RWPE2 (cell line): ENCODE results near the gene FGF4.

ENCODE experiments used
- ATAC-seq: fragments of 200-7000 bp; cut with Tn5 transposase; 3 replicates; pipeline ENCODE4 v1.9.1; 2021; ENCODE audit warnings: low read depth
- DNase-seq: peaks from one replicate; pipeline ENCODE4 v3.0.0-alpha.2; 2020; ENCODE audit warnings: low spot score
- H3K27ac ChIP-seq: fragments of 450-650 bp; 2 replicates; pipeline ENCODE4 v1.5.1; 2017; ENCODE audit warnings: mild to moderate bottlenecking; ENCODE audit not compliant: poor library complexity, severe bottlenecking
- H3K27me3 ChIP-seq: fragments of 250-450 bp; sonication (Bioruptor Pico); 2 replicates; pipeline ENCODE4 v1.5.1; 2021; ENCODE audit warnings: mild to moderate bottlenecking, moderate library complexity; ENCODE audit not compliant: insufficient read depth, poor library complexity, severe bottlenecking
- H3K36me3 ChIP-seq: fragments of 250-450 bp; sonication (Bioruptor Pico); 2 replicates; pipeline ENCODE4 v1.5.1; 2020; ENCODE audit warnings: low read depth, mild to moderate bottlenecking, moderate library complexity
- H3K4me1 ChIP-seq: fragments of 250-450 bp; sonication (Bioruptor Pico); 2 replicates; pipeline ENCODE4 v1.5.1; 2021; ENCODE audit warnings: mild to moderate bottlenecking, moderate library complexity; ENCODE audit not compliant: insufficient read depth, poor library complexity, severe bottlenecking
- H3K4me3 ChIP-seq: fragments of 250-450 bp; sonication (Bioruptor Pico); 2 replicates; pipeline ENCODE4 v1.5.1; 2021; ENCODE audit warnings: mild to moderate bottlenecking, moderate library complexity; ENCODE audit not compliant: severe bottlenecking
- H3K9me3 ChIP-seq: fragments of 250-450 bp; sonication (Bioruptor Pico); 2 replicates; pipeline ENCODE4 v1.5.1; 2021; ENCODE audit warnings: mild to moderate bottlenecking, moderate library complexity; ENCODE audit not compliant: severe bottlenecking
- TF ChIP-seq, protein P1 (sequence below): fragments of 450-650 bp; IDR thresholded peaks from one replicate; pipeline ENCODE4 v1.5.1; 2017; ENCODE audit warnings: mild to moderate bottlenecking, moderate library complexity; ENCODE audit not compliant: poor library complexity, severe bottlenecking

Gene FGF4

GRCh38 chr11:69726019-69726418, 49.1 kb downstream of the FGF4 start:
- H3K36me3 ChIP-seq: no peaks in the 10 kb centered on the region
- H3K27ac ChIP-seq: no peak overlapping the region
- no peaks in the 10 kb centered on the region for H3K9me3 ChIP-seq
- TF ChIP-seq, protein P1, sequence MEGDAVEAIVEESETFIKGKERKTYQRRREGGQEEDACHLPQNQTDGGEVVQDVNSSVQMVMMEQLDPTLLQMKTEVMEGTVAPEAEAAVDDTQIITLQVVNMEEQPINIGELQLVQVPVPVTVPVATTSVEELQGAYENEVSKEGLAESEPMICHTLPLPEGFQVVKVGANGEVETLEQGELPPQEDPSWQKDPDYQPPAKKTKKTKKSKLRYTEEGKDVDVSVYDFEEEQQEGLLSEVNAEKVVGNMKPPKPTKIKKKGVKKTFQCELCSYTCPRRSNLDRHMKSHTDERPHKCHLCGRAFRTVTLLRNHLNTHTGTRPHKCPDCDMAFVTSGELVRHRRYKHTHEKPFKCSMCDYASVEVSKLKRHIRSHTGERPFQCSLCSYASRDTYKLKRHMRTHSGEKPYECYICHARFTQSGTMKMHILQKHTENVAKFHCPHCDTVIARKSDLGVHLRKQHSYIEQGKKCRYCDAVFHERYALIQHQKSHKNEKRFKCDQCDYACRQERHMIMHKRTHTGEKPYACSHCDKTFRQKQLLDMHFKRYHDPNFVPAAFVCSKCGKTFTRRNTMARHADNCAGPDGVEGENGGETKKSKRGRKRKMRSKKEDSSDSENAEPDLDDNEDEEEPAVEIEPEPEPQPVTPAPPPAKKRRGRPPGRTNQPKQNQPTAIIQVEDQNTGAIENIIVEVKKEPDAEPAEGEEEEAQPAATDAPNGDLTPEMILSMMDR: no peak
- no peaks in the 10 kb centered on the region for H3K27me3 ChIP-seq
- no peaks in the 10 kb centered on the region for H3K4me1 ChIP-seq
- H3K4me3 ChIP-seq: no peak overlapping the region
- ATAC-seq: no peak
- DNase-seq: peak; percentile 25

DNA sequence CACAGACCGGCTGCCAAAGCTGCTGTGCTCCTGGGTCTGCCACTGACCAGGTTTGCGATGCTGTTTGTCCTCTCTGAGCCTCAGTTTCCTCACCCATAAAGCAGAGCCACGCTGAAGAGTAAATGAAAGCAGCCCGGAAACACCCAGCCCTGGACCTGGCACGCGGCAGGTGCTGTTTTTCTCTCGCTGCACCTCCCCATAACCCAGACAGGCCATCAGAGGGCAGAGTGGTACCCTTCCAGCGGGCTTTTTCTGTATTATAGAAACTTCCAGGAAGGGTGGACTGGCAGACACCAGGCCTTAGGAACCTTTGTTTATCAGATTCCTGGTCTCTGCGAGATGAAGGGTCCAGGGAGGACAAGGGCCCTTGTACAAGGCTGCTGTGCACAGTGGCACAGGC, 53.4 kb downstream of the FGF4 start:
- Histone ChIP-seq H3K4me3 (no peak overlapping the region), H3K9me3 (no peaks in the 10 kb centered on the region), H3K36me3 (no peaks in the 10 kb centered on the region), H3K27ac (no peak overlapping the region), H3K27me3 (peaks cover 9% of the 10 kb centered on the region), H3K4me1 (no peaks in the 10 kb centered on the region)
- TF ChIP-seq, protein P1: peak; percentile 53
- DNase-seq (no peak), ATAC-seq (peak; percentile 61; the same call in 1 of the 3 replicates)

GRCh38 chr11:69721106-69721505, 54.0 kb downstream of the FGF4 start:
- no peak for ATAC-seq
- Histone ChIP-seq H3K27me3 (peaks cover 9% of the 10 kb centered on the region), H3K4me3 (no peak overlapping the region), H3K9me3 (no peaks in the 10 kb centered on the region), H3K36me3 (no peaks in the 10 kb centered on the region), H3K27ac (no peak overlapping the region), H3K4me1 (no peaks in the 10 kb centered on the region)
- DNase-seq: peak; percentile 42
- TF ChIP-seq, protein P1: no peak
